ENCODE results near the gene EPOP.
"Not testable (repeated sequence)": the region's sequence is repeated elsewhere in the genome, so short reads cannot be mapped to it uniquely, and the experiment has no call there.

EPOP gene

GRCh38 chr17:38636054-38636453 is 38.7 kb downstream of the EPOP start:
- DNase-seq: no peak

- DNase-seq: no peak
Measured at GRCh38 chr17:38632334-38632733, 42.4 kb downstream of the EPOP start.

GRCh38 chr17:38628441-38628840 is 46.3 kb downstream of the EPOP start:
- DNase-seq: no peak

- no peak for DNase-seq
Measured at GRCh38 chr17:38627957-38628356, 46.8 kb downstream of the EPOP start.

GRCh38 chr17:38626606-38627226 is 48.0 kb downstream of the EPOP start:
- DNase-seq: not testable (repeated sequence)

- DNase-seq: no peak
Measured at GRCh38 chr17:38625482-38625881, 49.3 kb downstream of the EPOP start.

- DNase-seq: not testable (repeated sequence)
Measured at GRCh38 chr17:38624782-38625355, 49.9 kb downstream of the EPOP start.
